Activated T-cell treated with anti-CD3 and anti-CD28 coated beads, Interleukin-2, amount 50 U/mL, for 72 hours (primary cell): ENCODE data around the gene PNN. TPM values are rescaled to one million over a fixed set of nuclear protein-coding genes. Genes with fewer than 3 reads are reported as not detected.
"Not testable (repeated sequence)": the region's sequence is repeated elsewhere in the genome, so short reads cannot be mapped to it uniquely, and the experiment has no call there.

Experiments
- ATAC-seq, 2 donors: fragments of 150-1000 bp; cut with Tn5 transposase; replicated peaks in 1 of 2; 2 replicates each; pipeline ENCODE4 v1.10.0; 2021; ENCODE audit warnings: moderate library complexity in 2 of 2, mild to moderate bottlenecking in 1 of 2
- DNase-seq, 2 donors: peaks; one replicate each; pipeline ENCODE4 v3.0.0; 2021 to 2022; ENCODE audit warnings: mixed read lengths in 1 of 2
- H3K27ac Mint-ChIP-seq: one replicate; pipeline ENCODE4 v1.8.0; 2022; ENCODE audit warnings: mild to moderate bottlenecking, moderate library complexity, mixed read lengths
- H3K27me3 Mint-ChIP-seq: one replicate; pipeline ENCODE4 v1.8.0; 2022; ENCODE audit warnings: low read depth, mixed read lengths
- H3K36me3 Mint-ChIP-seq, 2 donors: one replicate each; pipeline ENCODE4 v1.8.0; 2022; ENCODE audit warnings: mixed read lengths in 2 of 2, mild to moderate bottlenecking in 1 of 2; ENCODE audit not compliant: insufficient read depth in 2 of 2
- H3K4me1 Mint-ChIP-seq: one replicate; pipeline ENCODE4 v1.8.0; 2022; ENCODE audit warnings: low read depth, mixed read lengths
- H3K4me3 Mint-ChIP-seq, 2 donors: one replicate each; pipeline ENCODE4 v1.8.0; 2022; ENCODE audit warnings: mild to moderate bottlenecking in 2 of 2, mixed read lengths in 2 of 2, moderate library complexity in 2 of 2
- H3K9me3 Mint-ChIP-seq, 2 donors: one replicate each; pipeline ENCODE4 v1.8.0; 2022; ENCODE audit warnings: mixed read lengths in 2 of 2
- total RNA-seq, 2 donors: library from RNA; stranded (reverse); gene quantifications; one replicate each; pipeline ENCODE4 v1.2.3, GENCODE V29; 2022

Gene PNN
- total RNA-seq, result 100 to 1,000 TPM; 102 to 130 TPM

- H3K27ac Mint-ChIP-seq, result peak within 1 kb of the TSS; percentile 96
Observed at GRCh38 chr14:39174560-39175444, at the start of gene PNN. Gene PNN (plus strand): TSS chr14:39175254. CDS start chr14:39175280, 26 bp downstream.

GRCh38 chr14:39137835-39138234 is 37.2 kb upstream of the PNN start:
- Mint-ChIP-seq H3K36me3 (peaks cover 5 to 21% of the 10 kb centered on the region in 2 donors), H3K27ac (peak overlapping the region; percentile 38)
- not testable (repeated sequence) for ATAC-seq, H3K4me1 Mint-ChIP-seq, DNase-seq, H3K4me3 Mint-ChIP-seq, H3K27me3 Mint-ChIP-seq, H3K9me3 Mint-ChIP-seq

More at GRCh38 chr14:39174560-39175444, at the start of gene PNN:
- no peaks in the 10 kb centered on the region for H3K27me3 Mint-ChIP-seq
- ATAC-seq (peak; percentile 93), DNase-seq (peak; percentile 93 to 97)
- H3K4me1 Mint-ChIP-seq, result peaks cover 17% of the 10 kb centered on the region
- H3K9me3 Mint-ChIP-seq, result no peaks in the 10 kb centered on the region
- H3K36me3 Mint-ChIP-seq, result peaks cover 14 to 38% of the 10 kb centered on the region in 2 donors
- peak within 1 kb of the TSS; percentile 96 to 100 for H3K4me3 Mint-ChIP-seq

GRCh38 chr14:39138440-39138839 is 36.6 kb upstream of the PNN start:
- Mint-ChIP-seq H3K4me1 (no peaks in the 10 kb centered on the region), H3K4me3 (no peak overlapping the region), H3K27ac (no peak overlapping the region), H3K9me3 (peaks cover 0 to 3% of the 10 kb centered on the region in 2 donors), H3K27me3 (no peaks in the 10 kb centered on the region), H3K36me3 (peaks cover 7 to 24% of the 10 kb centered on the region in 2 donors)
- ATAC-seq (no peak), DNase-seq (no peak)

GRCh38 chr14:39140170-39140569 is 34.9 kb upstream of the PNN start:
- H3K27ac Mint-ChIP-seq, result no peak overlapping the region
- no peak overlapping the region for H3K4me3 Mint-ChIP-seq
- H3K9me3 Mint-ChIP-seq, result peaks cover 0 to 3% of the 10 kb centered on the region in 2 donors
- H3K36me3 Mint-ChIP-seq, result peaks cover 7 to 21% of the 10 kb centered on the region in 2 donors
- DNase-seq, result no peak
- no peaks in the 10 kb centered on the region for H3K27me3 Mint-ChIP-seq
- H3K4me1 Mint-ChIP-seq, result no peaks in the 10 kb centered on the region
- no peak for ATAC-seq

- DNase-seq, H3K4me1 Mint-ChIP-seq, H3K27ac Mint-ChIP-seq, H3K4me3 Mint-ChIP-seq, H3K9me3 Mint-ChIP-seq, ATAC-seq, H3K27me3 Mint-ChIP-seq: not testable (repeated sequence)
- H3K36me3 Mint-ChIP-seq, result peaks cover 9 to 21% of the 10 kb centered on the region in 2 donors
Observed at GRCh38 chr14:39141623-39142022, 33.4 kb upstream of the PNN start.

GRCh38 chr14:39143226-39143625 is 31.8 kb upstream of the PNN start:
- H3K4me1 Mint-ChIP-seq, H3K4me3 Mint-ChIP-seq, DNase-seq, H3K9me3 Mint-ChIP-seq, ATAC-seq, H3K27me3 Mint-ChIP-seq, H3K27ac Mint-ChIP-seq: not testable (repeated sequence)
- H3K36me3 Mint-ChIP-seq, result peaks cover 9 to 21% of the 10 kb centered on the region in 2 donors

GRCh38 chr14:39145266-39145966 is 29.6 kb upstream of the PNN start:
- Mint-ChIP-seq H3K4me3 (no peak overlapping the region), H3K4me1 (no peaks in the 10 kb centered on the region), H3K9me3 (peaks cover 0 to 3% of the 10 kb centered on the region in 2 donors), H3K27ac (no peak overlapping the region), H3K36me3 (peaks cover 7 to 20% of the 10 kb centered on the region in 2 donors), H3K27me3 (no peaks in the 10 kb centered on the region)
- DNase-seq (no peak), ATAC-seq (no peak)

GRCh38 chr14:39154594-39155189 is 20.4 kb upstream of the PNN start:
- ATAC-seq (no peak), DNase-seq (no peak)
- H3K4me1 Mint-ChIP-seq, result peaks cover 4% of the 10 kb centered on the region
- no peak overlapping the region for H3K27ac Mint-ChIP-seq
- no peak overlapping the region for H3K4me3 Mint-ChIP-seq
- H3K27me3 Mint-ChIP-seq, result no peaks in the 10 kb centered on the region
- peaks cover 0 to 13% of the 10 kb centered on the region in 2 donors for H3K36me3 Mint-ChIP-seq
- no peaks in the 10 kb centered on the region for H3K9me3 Mint-ChIP-seq

GRCh38 chr14:39157491-39157890 is 17.6 kb upstream of the PNN start:
- no peak overlapping the region for H3K27ac Mint-ChIP-seq
- no peak overlapping the region for H3K4me3 Mint-ChIP-seq
- H3K36me3 Mint-ChIP-seq, result peaks cover 2 to 14% of the 10 kb centered on the region in 2 donors
- no peaks in the 10 kb centered on the region for H3K9me3 Mint-ChIP-seq
- ATAC-seq, result no peak
- no peaks in the 10 kb centered on the region for H3K27me3 Mint-ChIP-seq
- no peak for DNase-seq
- H3K4me1 Mint-ChIP-seq, result peaks cover 15% of the 10 kb centered on the region

- Mint-ChIP-seq H3K27me3 (no peaks in the 10 kb centered on the region), H3K27ac (no peak overlapping the region), H3K9me3 (no peaks in the 10 kb centered on the region), H3K4me3 (no peak overlapping the region), H3K4me1 (peaks cover 20% of the 10 kb centered on the region), H3K36me3 (peaks cover 3 to 19% of the 10 kb centered on the region in 2 donors)
- DNase-seq (no peak), ATAC-seq (no peak)
Observed at GRCh38 chr14:39158222-39158858, 16.7 kb upstream of the PNN start.

GRCh38 chr14:39160494-39160893 is 14.6 kb upstream of the PNN start:
- H3K27ac Mint-ChIP-seq, result no peak overlapping the region
- peaks cover 36% of the 10 kb centered on the region for H3K4me1 Mint-ChIP-seq
- no peak overlapping the region for H3K4me3 Mint-ChIP-seq
- H3K36me3 Mint-ChIP-seq, result peaks cover 3 to 15% of the 10 kb centered on the region in 2 donors
- H3K9me3 Mint-ChIP-seq, result no peaks in the 10 kb centered on the region
- no peaks in the 10 kb centered on the region for H3K27me3 Mint-ChIP-seq
- DNase-seq (no peak), ATAC-seq (no peak)

- not testable (repeated sequence) for H3K27ac Mint-ChIP-seq, DNase-seq, H3K9me3 Mint-ChIP-seq, H3K27me3 Mint-ChIP-seq, H3K36me3 Mint-ChIP-seq, ATAC-seq
- peak overlapping the region; percentile 92 to 94 for H3K4me3 Mint-ChIP-seq
- H3K4me1 Mint-ChIP-seq, result peaks cover 50% of the 10 kb centered on the region
Observed at GRCh38 chr14:39167797-39168320, 7.2 kb upstream of the PNN start.
